Measurements from ENCODE around the gene MISFA.

DNA sequence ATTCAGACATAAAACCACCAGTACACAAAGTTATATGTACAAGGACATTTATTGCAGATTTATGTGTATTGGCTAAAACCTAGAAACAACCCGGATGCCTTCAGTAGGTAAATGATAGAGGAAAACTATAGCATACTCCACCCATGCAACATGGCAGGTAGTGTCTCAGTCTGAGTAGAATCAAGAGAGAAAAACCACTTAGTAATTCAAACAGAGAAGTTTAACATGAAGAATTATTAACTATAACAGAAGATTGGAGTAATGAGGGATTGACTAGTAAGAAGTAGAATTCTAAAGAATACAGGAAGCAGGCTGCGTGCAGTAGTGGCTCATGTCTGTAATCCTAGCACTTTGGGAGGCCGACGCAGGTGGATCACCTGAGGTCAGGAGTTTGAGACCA, 50.8 kb downstream of the MISFA start:
- TF ChIP-seq, protein P1, sequence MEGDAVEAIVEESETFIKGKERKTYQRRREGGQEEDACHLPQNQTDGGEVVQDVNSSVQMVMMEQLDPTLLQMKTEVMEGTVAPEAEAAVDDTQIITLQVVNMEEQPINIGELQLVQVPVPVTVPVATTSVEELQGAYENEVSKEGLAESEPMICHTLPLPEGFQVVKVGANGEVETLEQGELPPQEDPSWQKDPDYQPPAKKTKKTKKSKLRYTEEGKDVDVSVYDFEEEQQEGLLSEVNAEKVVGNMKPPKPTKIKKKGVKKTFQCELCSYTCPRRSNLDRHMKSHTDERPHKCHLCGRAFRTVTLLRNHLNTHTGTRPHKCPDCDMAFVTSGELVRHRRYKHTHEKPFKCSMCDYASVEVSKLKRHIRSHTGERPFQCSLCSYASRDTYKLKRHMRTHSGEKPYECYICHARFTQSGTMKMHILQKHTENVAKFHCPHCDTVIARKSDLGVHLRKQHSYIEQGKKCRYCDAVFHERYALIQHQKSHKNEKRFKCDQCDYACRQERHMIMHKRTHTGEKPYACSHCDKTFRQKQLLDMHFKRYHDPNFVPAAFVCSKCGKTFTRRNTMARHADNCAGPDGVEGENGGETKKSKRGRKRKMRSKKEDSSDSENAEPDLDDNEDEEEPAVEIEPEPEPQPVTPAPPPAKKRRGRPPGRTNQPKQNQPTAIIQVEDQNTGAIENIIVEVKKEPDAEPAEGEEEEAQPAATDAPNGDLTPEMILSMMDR (IDR thresholded peaks at IDR 0.05): no peak
- no peak for TF ChIP-seq POLR2A (IDR thresholded peaks at IDR 0.05)
